ENCODE measurements around the gene TMEM106C.

DNA sequence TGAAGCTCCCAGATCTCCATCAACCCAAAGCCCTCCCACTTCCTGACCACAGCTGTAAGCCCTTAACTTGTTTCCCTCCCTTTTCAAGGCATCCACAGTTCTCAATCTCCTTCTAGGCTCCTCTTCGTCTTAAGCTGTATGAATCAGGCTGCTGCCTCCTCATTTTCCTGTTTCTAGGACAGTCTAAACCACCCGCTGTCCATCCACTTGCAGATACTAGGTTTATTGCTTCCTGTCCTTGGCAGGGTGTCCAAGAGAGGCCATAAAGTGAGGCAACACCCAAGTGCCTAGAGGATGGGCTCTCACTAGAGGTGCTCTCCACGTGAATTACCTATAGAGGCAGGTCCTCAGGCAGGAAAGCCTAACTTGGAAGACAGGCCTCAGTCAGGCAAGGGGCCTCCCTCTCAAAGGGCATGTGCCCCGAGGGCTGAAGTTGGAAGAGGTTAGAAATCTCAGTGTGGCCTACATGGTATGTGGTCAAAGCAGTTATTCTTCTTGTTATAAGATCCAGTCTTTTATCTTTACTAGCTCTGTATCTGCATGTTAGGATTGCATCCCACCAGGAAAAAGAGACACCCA, 8.8 kb upstream of the TMEM106C start:
- no peak for TF ChIP-seq GATA2 (IDR thresholded peaks at IDR 0.05; ENCODE audit: low read depth, low read length)
- no peak for TF ChIP-seq GATA3 (IDR thresholded peaks at IDR 0.05; ENCODE audit: low read depth, low read length)

All from SH-SY5Y (cell line).